HL-60 (cell line): ENCODE data around the gene DTNA.

Experiments
- DNase-seq, 2 experiments: peaks; one replicate each; pipeline ENCODE4 v3.0.0-alpha.2; 2010 to 2020; ENCODE audit warnings: low read depth in 1 of 2, low spot score in 1 of 2
- H3K27ac ChIP-seq: fragments of 250-450 bp; sonication (Bioruptor Pico); replicated peaks from 2 replicates; pipeline ENCODE4 v1.5.1; 2020; ENCODE audit warnings: mild to moderate bottlenecking, moderate library complexity
- H3K27me3 ChIP-seq: fragments of 250-450 bp; sonication (Bioruptor Pico); 2 replicates; pipeline ENCODE4 v1.5.1; 2021; ENCODE audit warnings: mild to moderate bottlenecking, moderate library complexity; ENCODE audit not compliant: insufficient read depth, poor library complexity, severe bottlenecking
- H3K4me3 ChIP-seq: replicated peaks from 2 replicates; pipeline ENCODE4 v1.5.1; 2011; ENCODE audit warnings: mild to moderate bottlenecking, control low read depth, low read length; ENCODE audit not compliant: insufficient read depth
- GABPA ChIP-seq: IDR thresholded peaks from 2 replicates; pipeline ENCODE4 v1.6.1; 2012; ENCODE audit warnings: low read depth
- POLR2AphosphoS5 ChIP-seq: IDR thresholded peaks from 2 replicates; pipeline ENCODE4 v1.6.1; 2012; ENCODE audit warnings: low read depth
- SPI1 ChIP-seq: IDR thresholded peaks from 2 replicates; pipeline ENCODE4 v1.6.1; 2012; ENCODE audit warnings: low read depth, mild to moderate bottlenecking, borderline replicate concordance
- TF ChIP-seq, protein P1 (sequence below): IDR thresholded peaks from one replicate; pipeline ENCODE4 v1.5.1; 2011; ENCODE audit warnings: low read length, control low read depth, inconsistent platforms; ENCODE audit not compliant: insufficient read depth
- TF ChIP-seq, protein P2 (sequence below): IDR thresholded peaks from 2 replicates; pipeline ENCODE4 v1.6.1; 2012; ENCODE audit warnings: low read depth; ENCODE audit not compliant: insufficient replicate concordance

DTNA gene

DNA sequence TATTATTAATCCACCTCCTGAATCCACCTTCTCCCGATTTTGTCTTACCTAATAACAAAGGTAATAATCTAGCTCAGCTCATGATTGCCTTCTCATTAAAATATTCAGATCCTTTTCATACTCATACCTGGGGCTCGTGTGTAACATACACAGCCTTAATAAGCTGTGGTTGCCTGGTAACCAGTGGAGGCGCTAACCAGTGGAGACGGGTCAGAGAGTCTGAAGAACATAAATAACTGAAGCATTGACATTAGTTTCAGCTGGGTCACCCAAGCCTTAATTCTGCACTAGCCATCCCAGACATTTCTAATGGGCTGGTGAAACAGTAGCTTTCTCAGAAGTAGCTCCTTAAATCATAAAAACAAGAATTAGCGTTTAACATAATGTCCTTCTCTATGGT lies 14.8 kb upstream of the DTNA start:
- Histone ChIP-seq H3K27ac (no peak overlapping the region), H3K27me3 (no peaks in the 10 kb centered on the region), H3K4me3 (no peak overlapping the region)
- TF ChIP-seq GABPA (no peak), POLR2AphosphoS5 (no peak), SPI1 (no peak)
- TF ChIP-seq, protein P1, sequence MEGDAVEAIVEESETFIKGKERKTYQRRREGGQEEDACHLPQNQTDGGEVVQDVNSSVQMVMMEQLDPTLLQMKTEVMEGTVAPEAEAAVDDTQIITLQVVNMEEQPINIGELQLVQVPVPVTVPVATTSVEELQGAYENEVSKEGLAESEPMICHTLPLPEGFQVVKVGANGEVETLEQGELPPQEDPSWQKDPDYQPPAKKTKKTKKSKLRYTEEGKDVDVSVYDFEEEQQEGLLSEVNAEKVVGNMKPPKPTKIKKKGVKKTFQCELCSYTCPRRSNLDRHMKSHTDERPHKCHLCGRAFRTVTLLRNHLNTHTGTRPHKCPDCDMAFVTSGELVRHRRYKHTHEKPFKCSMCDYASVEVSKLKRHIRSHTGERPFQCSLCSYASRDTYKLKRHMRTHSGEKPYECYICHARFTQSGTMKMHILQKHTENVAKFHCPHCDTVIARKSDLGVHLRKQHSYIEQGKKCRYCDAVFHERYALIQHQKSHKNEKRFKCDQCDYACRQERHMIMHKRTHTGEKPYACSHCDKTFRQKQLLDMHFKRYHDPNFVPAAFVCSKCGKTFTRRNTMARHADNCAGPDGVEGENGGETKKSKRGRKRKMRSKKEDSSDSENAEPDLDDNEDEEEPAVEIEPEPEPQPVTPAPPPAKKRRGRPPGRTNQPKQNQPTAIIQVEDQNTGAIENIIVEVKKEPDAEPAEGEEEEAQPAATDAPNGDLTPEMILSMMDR: no peak
- TF ChIP-seq, protein P2, sequence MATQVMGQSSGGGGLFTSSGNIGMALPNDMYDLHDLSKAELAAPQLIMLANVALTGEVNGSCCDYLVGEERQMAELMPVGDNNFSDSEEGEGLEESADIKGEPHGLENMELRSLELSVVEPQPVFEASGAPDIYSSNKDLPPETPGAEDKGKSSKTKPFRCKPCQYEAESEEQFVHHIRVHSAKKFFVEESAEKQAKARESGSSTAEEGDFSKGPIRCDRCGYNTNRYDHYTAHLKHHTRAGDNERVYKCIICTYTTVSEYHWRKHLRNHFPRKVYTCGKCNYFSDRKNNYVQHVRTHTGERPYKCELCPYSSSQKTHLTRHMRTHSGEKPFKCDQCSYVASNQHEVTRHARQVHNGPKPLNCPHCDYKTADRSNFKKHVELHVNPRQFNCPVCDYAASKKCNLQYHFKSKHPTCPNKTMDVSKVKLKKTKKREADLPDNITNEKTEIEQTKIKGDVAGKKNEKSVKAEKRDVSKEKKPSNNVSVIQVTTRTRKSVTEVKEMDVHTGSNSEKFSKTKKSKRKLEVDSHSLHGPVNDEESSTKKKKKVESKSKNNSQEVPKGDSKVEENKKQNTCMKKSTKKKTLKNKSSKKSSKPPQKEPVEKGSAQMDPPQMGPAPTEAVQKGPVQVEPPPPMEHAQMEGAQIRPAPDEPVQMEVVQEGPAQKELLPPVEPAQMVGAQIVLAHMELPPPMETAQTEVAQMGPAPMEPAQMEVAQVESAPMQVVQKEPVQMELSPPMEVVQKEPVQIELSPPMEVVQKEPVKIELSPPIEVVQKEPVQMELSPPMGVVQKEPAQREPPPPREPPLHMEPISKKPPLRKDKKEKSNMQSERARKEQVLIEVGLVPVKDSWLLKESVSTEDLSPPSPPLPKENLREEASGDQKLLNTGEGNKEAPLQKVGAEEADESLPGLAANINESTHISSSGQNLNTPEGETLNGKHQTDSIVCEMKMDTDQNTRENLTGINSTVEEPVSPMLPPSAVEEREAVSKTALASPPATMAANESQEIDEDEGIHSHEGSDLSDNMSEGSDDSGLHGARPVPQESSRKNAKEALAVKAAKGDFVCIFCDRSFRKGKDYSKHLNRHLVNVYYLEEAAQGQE: no peak
- no peak for DNase-seq

DNA sequence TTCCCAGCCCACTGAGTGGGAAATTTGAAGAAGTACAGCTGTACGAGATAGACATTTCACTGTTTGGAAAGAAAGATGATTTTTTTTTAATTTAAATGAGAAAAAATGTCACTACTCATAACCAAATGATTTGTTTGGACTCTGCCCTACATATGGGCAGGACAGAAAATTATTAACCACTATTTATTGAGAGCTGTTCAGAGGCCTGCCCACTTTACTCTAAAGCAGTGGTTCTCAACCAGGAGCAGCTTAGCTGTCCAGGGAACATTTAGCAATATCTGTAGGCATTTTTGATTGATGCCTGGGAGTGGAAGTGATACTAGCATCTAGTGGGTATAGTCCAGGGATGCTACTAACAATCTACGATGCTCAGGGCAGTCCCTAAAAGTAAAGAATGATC lies 13.4 kb upstream of the DTNA start:
- no peak for DNase-seq
- no peak for TF ChIP-seq GABPA
- TF ChIP-seq, protein P2: no peak
- peaks cover 2% of the 10 kb centered on the region for H3K27me3 ChIP-seq
- no peak overlapping the region for H3K27ac ChIP-seq
- H3K4me3 ChIP-seq: no peak overlapping the region

DNA sequence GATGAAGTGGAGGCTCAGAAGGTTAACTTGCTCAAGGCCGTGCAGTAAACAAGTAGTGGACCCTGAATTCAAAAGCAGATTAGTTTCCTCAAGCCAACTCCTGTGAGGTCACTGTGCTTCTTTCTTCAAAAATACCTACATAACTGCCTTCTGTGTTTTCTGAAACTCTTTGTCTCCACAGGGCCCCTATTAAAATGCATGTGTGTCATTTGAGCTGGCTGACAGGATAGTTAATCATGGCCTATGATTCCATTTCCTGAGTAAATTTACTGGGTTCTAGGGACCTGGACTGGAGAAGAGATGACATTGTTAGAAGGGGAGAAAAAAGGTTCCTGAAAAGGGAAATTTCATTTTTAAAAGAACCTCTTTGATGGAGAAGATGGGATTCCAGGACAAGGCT lies 12.9 kb upstream of the DTNA start:
- H3K4me3 ChIP-seq: no peak overlapping the region
- H3K27me3 ChIP-seq: peaks cover 2% of the 10 kb centered on the region
- DNase-seq: no peak
- no peak overlapping the region for H3K27ac ChIP-seq
- TF ChIP-seq, protein P1: no peak
- TF ChIP-seq POLR2AphosphoS5: no peak
- TF ChIP-seq GABPA: no peak
- TF ChIP-seq SPI1: no peak
- TF ChIP-seq, protein P2: no peak

DNA sequence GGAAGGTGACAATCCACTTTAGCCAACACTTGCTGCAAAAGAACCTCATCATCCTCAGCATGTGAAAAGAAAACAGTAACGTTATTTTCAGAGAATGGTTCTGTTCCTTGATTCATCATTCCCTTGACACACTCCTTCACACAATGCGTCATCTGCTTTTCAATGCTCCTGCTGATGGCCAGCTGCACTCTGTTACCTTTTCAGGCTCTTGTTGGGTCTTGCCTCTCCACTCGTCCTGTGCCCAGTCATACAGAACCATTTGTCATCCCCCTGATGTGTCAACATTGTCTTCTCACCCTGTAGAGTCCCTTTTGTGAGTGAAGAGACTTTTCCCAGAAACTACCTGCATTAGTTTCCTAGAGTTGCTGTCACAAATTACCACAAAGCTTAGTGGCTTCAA lies 12.2 kb upstream of the DTNA start:
- H3K27me3 ChIP-seq: peaks cover 2% of the 10 kb centered on the region
- H3K27ac ChIP-seq: no peak overlapping the region
- TF ChIP-seq GABPA (no peak), SPI1 (no peak), POLR2AphosphoS5 (no peak)
- TF ChIP-seq, protein P1: no peak
- TF ChIP-seq, protein P2: no peak
- no peak overlapping the region for H3K4me3 ChIP-seq
- DNase-seq: no peak
